ENCODE data around the gene TCP1. TPM values are rescaled to one million over a fixed set of nuclear protein-coding genes. Genes with fewer than 3 reads are reported as not detected.

Gene TCP1
- 92.8 TPM for polyA plus RNA-seq (2013, experiment 1 of 2)
- 97.3 TPM for polyA plus RNA-seq (2013, experiment 2 of 2)

DNA sequence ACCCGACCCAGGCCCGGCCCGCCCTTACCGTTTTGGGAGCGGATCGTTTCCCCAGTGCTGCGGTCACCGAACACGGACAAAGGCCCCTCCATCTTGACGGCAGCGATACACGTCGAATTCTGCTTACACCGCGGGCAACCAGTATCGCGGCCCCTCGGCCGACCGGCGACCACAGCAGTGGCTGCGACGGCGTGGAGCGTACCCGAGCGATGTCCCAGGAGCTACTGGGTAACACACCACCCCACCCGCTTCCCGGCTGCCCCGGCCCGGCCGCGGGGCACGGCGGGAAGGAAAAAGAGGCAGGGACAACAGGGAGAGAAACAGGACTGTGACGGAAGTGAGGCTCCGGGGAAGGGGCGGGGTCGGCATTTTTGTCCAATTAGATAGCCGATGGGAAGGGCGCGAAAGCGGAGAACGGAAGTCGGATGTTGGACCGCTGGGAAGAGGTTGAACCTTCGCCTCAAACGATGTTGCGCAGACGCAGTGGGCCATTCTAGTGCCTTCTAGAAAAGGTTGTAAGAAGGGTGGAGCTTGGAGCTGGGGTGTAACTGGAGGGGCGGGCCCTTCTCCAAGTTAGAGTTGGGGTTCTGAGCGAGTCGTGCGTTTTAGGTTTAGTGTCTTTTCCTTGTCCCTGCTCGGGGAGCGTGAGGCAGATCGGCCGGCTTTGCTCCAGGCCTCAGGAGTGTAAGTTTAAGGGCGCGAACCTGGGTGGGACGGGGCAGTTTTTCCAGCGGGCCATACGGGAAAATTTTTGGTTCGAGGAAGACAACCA lies at the start of gene TCP1:
Gene TCP1, minus strand, starts transcription at position 226 of the 772 bp plus-strand sequence. Its CDS starts 134 bp downstream, at position 92.
- DNase-seq, result peak; percentile 100
- Histone ChIP-seq H2AK5ac (ENCODE audit: low read length, severe bottlenecking) (peak within 1 kb of the TSS; percentile 91), H4K91ac (ENCODE audit: low read length) (peak within 1 kb of the TSS; percentile 91), H3K4ac (ENCODE audit: low read depth in 1 of 2, low read length in 2 of 2) (peak within 1 kb of the TSS; percentile 81 to 96), H2BK5ac (ENCODE audit: low read depth, low read length, poor library complexity, severe bottlenecking) (peak within 1 kb of the TSS; percentile 89), H3K4me1 (ENCODE audit: control insufficient read depth, insufficient read depth, low read depth, low read length) (peaks cover 12% of the 10 kb centered on the region), H2BK12ac (ENCODE audit: low read length in 2 of 2) (peak within 1 kb of the TSS in 1 of 2 experiments; percentile 39), H3K27me3 (ENCODE audit: control insufficient read depth in 1 of 2, insufficient read depth in 1 of 2, low read length in 2 of 2) (no peaks in the 10 kb centered on the region), H3K23ac (ENCODE audit: low read length in 2 of 2) (peak within 1 kb of the TSS; percentile 60 to 99), H3K4me2 (ENCODE audit: low read length, poor library complexity, severe bottlenecking) (peak within 1 kb of the TSS; percentile 97), H2AFZ (ENCODE audit: low read depth, low read length) (peak within 1 kb of the TSS; percentile 95), H3K4me3 (ENCODE audit: insufficient read depth in 1 of 2, low read depth in 1 of 2, low read length in 2 of 2) (peak within 1 kb of the TSS; percentile 99), H2BK15ac (ENCODE audit: low read depth, poor library complexity, severe bottlenecking) (peak within 1 kb of the TSS; percentile 89), H3K36me3 (ENCODE audit: control insufficient read depth in 1 of 2, insufficient read depth in 2 of 2, low read depth in 1 of 2, low read length in 2 of 2) (peaks cover 6 to 61% of the 10 kb centered on the region in 2 experiments), H3K27ac (ENCODE audit: low read length, poor library complexity, severe bottlenecking) (peak within 1 kb of the TSS; percentile 91), H4K8ac (ENCODE audit: low read length) (peak within 1 kb of the TSS; percentile 98), H2BK120ac (ENCODE audit: low read depth, low read length) (no peak within 1 kb of the TSS), H3K14ac (ENCODE audit: low read length in 2 of 2) (peak within 1 kb of the TSS; percentile 68 to 100), H3K79me1 (replicated peaks; ENCODE audit: low read length, poor library complexity, severe bottlenecking) (peaks cover 5% of the 10 kb centered on the region), H3K9me3 (ENCODE audit: control insufficient read depth, low read length) (no peaks in the 10 kb centered on the region), H3K9ac (ENCODE audit: low read length) (peak within 1 kb of the TSS; percentile 96), H3K18ac (ENCODE audit: low read depth in 1 of 2, low read length in 2 of 2) (peak within 1 kb of the TSS; percentile 68 to 99)
- under 1% methylated on average over 53 of the region's 64 CpGs for WGBS

DNA sequence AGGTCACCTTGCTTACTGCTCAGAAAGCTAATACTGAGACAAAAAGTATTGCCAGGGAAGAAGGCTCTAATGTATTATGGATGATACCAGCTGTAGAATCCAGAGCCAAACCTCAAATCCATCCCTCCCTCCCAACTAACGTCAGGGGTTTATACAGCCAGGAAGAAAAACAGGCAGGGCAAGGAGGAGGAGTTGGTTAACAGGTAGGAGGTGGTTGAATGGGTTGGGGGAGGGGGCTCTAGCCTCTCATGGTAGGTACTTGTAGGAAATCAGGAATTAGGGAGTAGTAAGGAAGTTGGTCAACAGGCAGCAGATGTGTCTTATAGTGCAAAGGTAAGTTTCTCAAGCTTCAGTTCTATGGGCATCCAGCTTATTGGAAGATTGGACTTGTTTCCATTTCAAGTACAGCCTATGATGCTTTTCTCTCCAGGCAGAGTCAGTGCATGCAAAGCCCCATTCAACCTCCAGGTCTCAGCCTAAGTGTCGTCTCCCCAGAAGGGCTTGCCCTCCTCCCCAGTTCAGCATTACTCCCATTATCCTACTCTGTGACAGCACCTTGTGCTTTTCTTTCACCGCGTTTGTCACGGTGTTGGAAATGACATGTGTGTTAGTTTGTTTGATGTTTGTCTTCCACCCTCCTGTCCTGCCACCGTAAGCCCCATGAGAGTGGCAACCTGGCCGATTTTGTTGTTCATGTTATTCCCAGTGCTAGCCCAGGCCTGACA lies 48.8 kb upstream of the TCP1 start:
- no peak overlapping the region for H4K8ac ChIP-seq (ENCODE audit: low read length)
- no peak overlapping the region for H2AK5ac ChIP-seq (ENCODE audit: low read length, severe bottlenecking)
- H3K18ac ChIP-seq (ENCODE audit: low read depth in 1 of 2, low read length in 2 of 2), result no peak overlapping the region
- no peak for DNase-seq
- no peak overlapping the region for H3K14ac ChIP-seq (ENCODE audit: low read length in 2 of 2)
- H3K9me3 ChIP-seq (ENCODE audit: control insufficient read depth, low read length), result no peaks in the 10 kb centered on the region
- H2BK12ac ChIP-seq (ENCODE audit: low read length in 2 of 2), result no peak overlapping the region
- no peak overlapping the region for H3K4me3 ChIP-seq (ENCODE audit: insufficient read depth in 1 of 2, low read depth in 1 of 2, low read length in 2 of 2)
- no peak overlapping the region for H2BK120ac ChIP-seq (ENCODE audit: low read depth, low read length)
- no peak overlapping the region for H2AFZ ChIP-seq (ENCODE audit: low read depth, low read length)
- H3K9ac ChIP-seq (ENCODE audit: low read length), result no peak overlapping the region
- H3K36me3 ChIP-seq (ENCODE audit: control insufficient read depth in 1 of 2, insufficient read depth in 2 of 2, low read depth in 1 of 2, low read length in 2 of 2), result no peaks in the 10 kb centered on the region
- 81% methylated on average over 7 of the region's 7 CpGs for WGBS
- no peaks in the 10 kb centered on the region for H3K27me3 ChIP-seq (ENCODE audit: control insufficient read depth in 1 of 2, insufficient read depth in 1 of 2, low read length in 2 of 2)
- H3K4me2 ChIP-seq (ENCODE audit: low read length, poor library complexity, severe bottlenecking), result no peak overlapping the region
- H3K23ac ChIP-seq (ENCODE audit: low read length in 2 of 2), result no peak overlapping the region
- no peak overlapping the region for H3K27ac ChIP-seq (ENCODE audit: low read length, poor library complexity, severe bottlenecking)
- H2BK15ac ChIP-seq (ENCODE audit: low read depth, poor library complexity, severe bottlenecking), result no peak overlapping the region
- no peaks in the 10 kb centered on the region for H3K4me1 ChIP-seq (ENCODE audit: control insufficient read depth, insufficient read depth, low read depth, low read length)
- H3K4ac ChIP-seq (ENCODE audit: low read depth in 1 of 2, low read length in 2 of 2), result no peak overlapping the region
- no peaks in the 10 kb centered on the region for H3K79me1 ChIP-seq (replicated peaks; ENCODE audit: low read length, poor library complexity, severe bottlenecking)
- no peak overlapping the region for H4K91ac ChIP-seq (ENCODE audit: low read length)
- no peak overlapping the region for H2BK5ac ChIP-seq (ENCODE audit: low read depth, low read length, poor library complexity, severe bottlenecking)

DNA sequence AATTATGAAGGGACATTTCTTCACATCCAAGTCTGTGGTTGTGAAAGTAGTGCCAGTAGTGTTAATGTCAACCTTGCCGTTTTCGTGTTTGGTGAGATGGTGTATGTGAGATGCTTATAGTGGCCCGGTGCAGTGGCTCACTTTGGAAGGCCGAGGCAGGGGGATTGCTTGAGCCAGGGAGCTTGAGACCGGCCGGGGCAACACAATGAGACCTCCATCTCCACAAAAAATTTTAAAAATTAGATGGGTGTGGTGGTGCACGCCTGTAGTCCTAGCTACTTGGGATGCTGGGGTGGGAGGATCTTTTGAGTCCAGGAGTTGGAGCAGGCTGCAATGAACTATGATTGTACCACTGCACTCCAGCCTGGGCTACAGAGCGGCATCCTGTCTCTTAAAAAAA lies 48.1 kb upstream of the TCP1 start:
- WGBS, result 95% methylated on average over 3 of the region's 8 CpGs

More for the DNA sequence above, 48.1 kb upstream of the TCP1 start:
- no peak overlapping the region for H2BK12ac ChIP-seq (ENCODE audit: low read length in 2 of 2)
- H3K27ac ChIP-seq (ENCODE audit: low read length, poor library complexity, severe bottlenecking), result no peak overlapping the region
- H3K4ac ChIP-seq (ENCODE audit: low read depth in 1 of 2, low read length in 2 of 2), result no peak overlapping the region
- no peak overlapping the region for H2BK5ac ChIP-seq (ENCODE audit: low read depth, low read length, poor library complexity, severe bottlenecking)
- H3K4me1 ChIP-seq (ENCODE audit: control insufficient read depth, insufficient read depth, low read depth, low read length), result no peaks in the 10 kb centered on the region
- no peaks in the 10 kb centered on the region for H3K27me3 ChIP-seq (ENCODE audit: control insufficient read depth in 1 of 2, insufficient read depth in 1 of 2, low read length in 2 of 2)
- no peak overlapping the region for H2BK120ac ChIP-seq (ENCODE audit: low read depth, low read length)
- no peak overlapping the region for H3K9ac ChIP-seq (ENCODE audit: low read length)
- no peaks in the 10 kb centered on the region for H3K36me3 ChIP-seq (ENCODE audit: control insufficient read depth in 1 of 2, insufficient read depth in 2 of 2, low read depth in 1 of 2, low read length in 2 of 2)
- no peak overlapping the region for H4K91ac ChIP-seq (ENCODE audit: low read length)
- no peaks in the 10 kb centered on the region for H3K9me3 ChIP-seq (ENCODE audit: control insufficient read depth, low read length)
- no peak overlapping the region for H2AFZ ChIP-seq (ENCODE audit: low read depth, low read length)
- H3K23ac ChIP-seq (ENCODE audit: low read length in 2 of 2), result no peak overlapping the region
- no peaks in the 10 kb centered on the region for H3K79me1 ChIP-seq (replicated peaks; ENCODE audit: low read length, poor library complexity, severe bottlenecking)
- no peak overlapping the region for H2BK15ac ChIP-seq (ENCODE audit: low read depth, poor library complexity, severe bottlenecking)
- H2AK5ac ChIP-seq (ENCODE audit: low read length, severe bottlenecking), result no peak overlapping the region
- no peak overlapping the region for H4K8ac ChIP-seq (ENCODE audit: low read length)
- H3K4me2 ChIP-seq (ENCODE audit: low read length, poor library complexity, severe bottlenecking), result no peak overlapping the region
- no peak overlapping the region for H3K18ac ChIP-seq (ENCODE audit: low read depth in 1 of 2, low read length in 2 of 2)
- no peak overlapping the region for H3K14ac ChIP-seq (ENCODE audit: low read length in 2 of 2)
- no peak for DNase-seq
- H3K4me3 ChIP-seq (ENCODE audit: insufficient read depth in 1 of 2, low read depth in 1 of 2, low read length in 2 of 2), result peak overlapping the region in 1 of 2 experiments; percentile 67

Measured in mesenchymal stem cell (in vitro differentiated cells and primary cell).